Spleen (tissue), 11 donors: Measurements from ENCODE around the gene PIKFYVE. TPM values are rescaled to one million over a fixed set of nuclear protein-coding genes. Genes with fewer than 3 reads are reported as not detected.

ENCODE experiments used
- DNase-seq: peaks from one replicate; pipeline ENCODE4 v3.0.0-alpha.2; 2020
- H3K27ac ChIP-seq, 8 donors: fragments of 200-600 bp; sonication (generic) in 7 of 8; 1 replicate in 4 of 8; 2 replicates in 4 of 8; pipeline versions ENCODE4 v1.5.0 to v1.8.0; 2016 to 2021; ENCODE audit warnings: inconsistent platforms in 4 of 8, mild to moderate bottlenecking in 4 of 8, moderate library complexity in 1 of 8
- H3K27me3 ChIP-seq, 7 donors: fragments of 200-600 bp; sonication (generic) in 6 of 7; replicated peaks in 1 of 7; 1 replicate in 4 of 7; 2 replicates in 3 of 7; pipeline versions ENCODE4 v1.5.0 to v1.8.0; 2016 to 2021; ENCODE audit warnings: inconsistent platforms in 3 of 7, mild to moderate bottlenecking in 1 of 7
- H3K36me3 ChIP-seq, 6 donors: fragments of 200-600 bp; sonication (generic) in 5 of 6; 1 replicate in 4 of 6; 2 replicates in 2 of 6; pipeline versions ENCODE4 v1.5.0 to v1.8.0; 2016 to 2021; ENCODE audit warnings: inconsistent platforms in 2 of 6
- H3K4me1 ChIP-seq, 6 donors: fragments of 200-600 bp; sonication (generic) in 5 of 6; 1 replicate in 3 of 6; 2 replicates in 3 of 6; pipeline versions ENCODE4 v1.5.0 to v1.8.0; 2016 to 2021; ENCODE audit warnings: inconsistent platforms in 3 of 6
- H3K4me3 ChIP-seq, 8 donors: fragments of 200-600 bp; sonication (generic) in 7 of 8; 1 replicate in 4 of 8; 2 replicates in 4 of 8; pipeline versions ENCODE4 v1.5.0 to v1.8.0; 2016 to 2021; ENCODE audit warnings: inconsistent platforms in 4 of 8, mild to moderate bottlenecking in 4 of 8, moderate library complexity in 2 of 8
- H3K9me3 ChIP-seq, 8 donors: fragments of 200-600 bp; sonication (generic) in 7 of 8; 1 replicate in 4 of 8; 2 replicates in 4 of 8; pipeline versions ENCODE4 v1.5.0 to v1.8.0; 2016 to 2021; ENCODE audit warnings: inconsistent platforms in 4 of 8
- POLR2A ChIP-seq, 3 donors: fragments of 450-650 bp; IDR thresholded peaks; one replicate each; pipeline ENCODE4 v1.5.1; 2017; ENCODE audit warnings: antibody characterized with exemption in 3 of 3, mild to moderate bottlenecking in 1 of 3
- POLR2AphosphoS5 ChIP-seq, 3 donors: sonication (generic); formaldehyde crosslinking; IDR thresholded peaks; one replicate each; pipeline ENCODE4 v1.5.1; 2017; ENCODE audit warnings: antibody characterized with exemption in 3 of 3
- WGBS, 5 donors: extraction: QIAGEN DNeasy Blood & Tissue Kit in 3 of 5; methylation state at CpG; one replicate each; pipeline versions ENCODE4 v1.1.5 to v1.1.7; 2013 to 2018; 5-methylcytosine and 5-hydroxymethylcytosine counted together
- intact Hi-C: fragments of 100-400 bp; cut with DNase I; formaldehyde crosslinking; loops from one replicate; pipeline ENCODE4 v1.15.0; 2023; ENCODE audit warnings: low total_unique reads
- polyA plus RNA-seq, 3 donors: library from polyadenylated mRNA; stranded (reverse); fragments of 200-250 nt; gene quantifications; one replicate each; pipeline ENCODE4 v1.2.1, GENCODE V29; 2013
- total RNA-seq, 7 donors: library from RNA; depleted of rRNA in 3 of 7; stranded (reverse); fragments of >200 nt in 3 of 7; fragmentation: NEBNext Ultra II Directional in 4 of 7; extraction: Animal tissue kit (Norgen Biotek cat#: 25700) in 4 of 7; gene quantifications; one replicate each; pipeline versions ENCODE4 v1.1.0 to v1.2.1, GENCODE V29; 2016 to 2021
- TF ChIP-seq, protein P1 (sequence below), 11 experiments: fragments of 200-600 bp in 7 of 11; fragments of 450-650 bp in 4 of 11; sonication (generic) in 4 of 11; IDR thresholded peaks in 8 of 11; conservative IDR thresholded peaks in 3 of 11; 1 replicate in 7 of 11; 2 replicates in 4 of 11; pipeline versions ENCODE4 v1.4.0 to v1.8.0; 2016 to 2021; ENCODE audit warnings: antibody characterized with exemption in 11 of 11, inconsistent platforms in 4 of 11, mild to moderate bottlenecking in 1 of 11
- donor health status: healthy with polysubstance abuse.
- donor health status: DM: no; HTN: no; CAD: no; lungs with moderate emphysema.
- donor health status: DM: no; HTN: no; CAD: no.
- donor health status: Bipolar disorder and iron deficiency.
- donor health status: healthy.
- donor health status: DM: no; HTN: no; CAD: no.
- donor health status: DM: yes; HTN: yes; CAD: no.

The PIKFYVE gene
- total and polyA plus RNA-seq, 10 donors: 7.3 to 68.7 (median 52.7) TPM

DNA sequence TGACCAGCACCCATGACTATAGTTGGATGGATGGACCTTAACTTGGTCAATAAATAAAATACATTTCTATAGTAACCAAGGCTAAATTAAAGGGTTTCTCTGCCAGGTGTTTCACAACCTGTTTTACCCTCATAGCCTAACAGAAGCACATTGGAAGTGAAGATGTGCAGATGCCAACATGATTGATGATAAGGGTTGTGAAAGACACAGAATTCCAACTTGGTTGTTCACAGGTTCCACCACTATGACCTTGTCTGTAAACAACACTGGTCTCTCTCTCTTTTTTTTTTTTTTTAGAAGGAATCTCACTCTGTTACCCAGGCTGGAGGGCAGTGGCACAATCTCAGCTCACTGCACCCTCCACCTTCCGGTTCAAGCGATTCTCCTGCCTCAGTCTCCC is 103.0 kb downstream of the PIKFYVE start:
- intact Hi-C loops: no loop called here
- WGBS, 5 donors: 96 to 100% (median 98%) methylated on average over 2 of the region's 2 CpGs

GRCh38 chr2:208370881-208371633 is 105.0 kb downstream of the PIKFYVE start:
- intact Hi-C loops: no loop called here
- no peak overlapping the region for H3K27ac ChIP-seq
- H3K27me3 ChIP-seq: peaks cover 0 to 6% (median 0%) of the 10 kb centered on the region in 7 donors
- H3K4me3 ChIP-seq: no peak overlapping the region
- no peaks in the 10 kb centered on the region for H3K36me3 ChIP-seq
- no peak for DNase-seq
- TF ChIP-seq POLR2A (IDR thresholded peaks at IDR 0.05): no peak
- TF ChIP-seq, protein P1, sequence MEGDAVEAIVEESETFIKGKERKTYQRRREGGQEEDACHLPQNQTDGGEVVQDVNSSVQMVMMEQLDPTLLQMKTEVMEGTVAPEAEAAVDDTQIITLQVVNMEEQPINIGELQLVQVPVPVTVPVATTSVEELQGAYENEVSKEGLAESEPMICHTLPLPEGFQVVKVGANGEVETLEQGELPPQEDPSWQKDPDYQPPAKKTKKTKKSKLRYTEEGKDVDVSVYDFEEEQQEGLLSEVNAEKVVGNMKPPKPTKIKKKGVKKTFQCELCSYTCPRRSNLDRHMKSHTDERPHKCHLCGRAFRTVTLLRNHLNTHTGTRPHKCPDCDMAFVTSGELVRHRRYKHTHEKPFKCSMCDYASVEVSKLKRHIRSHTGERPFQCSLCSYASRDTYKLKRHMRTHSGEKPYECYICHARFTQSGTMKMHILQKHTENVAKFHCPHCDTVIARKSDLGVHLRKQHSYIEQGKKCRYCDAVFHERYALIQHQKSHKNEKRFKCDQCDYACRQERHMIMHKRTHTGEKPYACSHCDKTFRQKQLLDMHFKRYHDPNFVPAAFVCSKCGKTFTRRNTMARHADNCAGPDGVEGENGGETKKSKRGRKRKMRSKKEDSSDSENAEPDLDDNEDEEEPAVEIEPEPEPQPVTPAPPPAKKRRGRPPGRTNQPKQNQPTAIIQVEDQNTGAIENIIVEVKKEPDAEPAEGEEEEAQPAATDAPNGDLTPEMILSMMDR (IDR thresholded peaks at IDR 0.05 in 8 of 11, conservative IDR thresholded peaks at IDR 0.05 in 3 of 11): no peak
- TF ChIP-seq POLR2AphosphoS5 (IDR thresholded peaks at IDR 0.05): no peak
- H3K4me1 ChIP-seq: peaks cover 0 to 3% (median 0%) of the 10 kb centered on the region in 6 donors
- no peaks in the 10 kb centered on the region for H3K9me3 ChIP-seq
- WGBS, 5 donors: 83 to 91% (median 85%) methylated on average over 8 of the region's 8 CpGs

More for the DNA sequence above, 103.0 kb downstream of the PIKFYVE start:
- peaks cover 0 to 3% (median 0%) of the 10 kb centered on the region in 6 donors for H3K4me1 ChIP-seq
- no peak overlapping the region for H3K27ac ChIP-seq
- H3K27me3 ChIP-seq: no peaks in the 10 kb centered on the region
- TF ChIP-seq, protein P1 (IDR thresholded peaks at IDR 0.05 in 8 of 11, conservative IDR thresholded peaks at IDR 0.05 in 3 of 11): no peak
- TF ChIP-seq POLR2A (IDR thresholded peaks at IDR 0.05) (no peak), POLR2AphosphoS5 (IDR thresholded peaks at IDR 0.05) (no peak)
- H3K36me3 ChIP-seq: no peaks in the 10 kb centered on the region
- no peak for DNase-seq
- no peak overlapping the region for H3K4me3 ChIP-seq
- H3K9me3 ChIP-seq: peaks cover 4 to 15% (median 11%) of the 10 kb centered on the region in 8 donors

GRCh38 chr2:208371634-208371935 is 105.5 kb downstream of the PIKFYVE start:
- Histone ChIP-seq H3K27ac (no peak overlapping the region), H3K9me3 (no peaks in the 10 kb centered on the region), H3K27me3 (peaks cover 0 to 6% (median 0%) of the 10 kb centered on the region in 7 donors), H3K36me3 (no peaks in the 10 kb centered on the region), H3K4me3 (no peak overlapping the region), H3K4me1 (peaks cover 0 to 3% (median 0%) of the 10 kb centered on the region in 6 donors)
- no peak for DNase-seq
- intact Hi-C loops: no loop called here
- TF ChIP-seq, protein P1 (IDR thresholded peaks at IDR 0.05 in 8 of 11, conservative IDR thresholded peaks at IDR 0.05 in 3 of 11): no peak
- TF ChIP-seq POLR2A (IDR thresholded peaks at IDR 0.05): no peak
- TF ChIP-seq POLR2AphosphoS5 (IDR thresholded peaks at IDR 0.05): no peak
- WGBS, 5 donors: 38 to 94% (median 46%) methylated on average over 1 of the region's 1 CpG

GRCh38 chr2:208373460-208374089 is 107.5 kb downstream of the PIKFYVE start:
- Histone ChIP-seq H3K36me3 (no peaks in the 10 kb centered on the region), H3K4me3 (no peak overlapping the region), H3K27ac (no peak overlapping the region), H3K9me3 (no peaks in the 10 kb centered on the region), H3K27me3 (peaks cover 0 to 6% (median 0%) of the 10 kb centered on the region in 7 donors), H3K4me1 (no peaks in the 10 kb centered on the region)
- WGBS, 5 donors: 47 to 52% (median 48%) methylated on average over 2 of the region's 2 CpGs
- intact Hi-C loops: no loop called here
- TF ChIP-seq POLR2AphosphoS5 (IDR thresholded peaks at IDR 0.05) (no peak), POLR2A (IDR thresholded peaks at IDR 0.05) (no peak)
- TF ChIP-seq, protein P1 (IDR thresholded peaks at IDR 0.05 in 8 of 11, conservative IDR thresholded peaks at IDR 0.05 in 3 of 11): peak; percentile 32 to 84 (median 70)
- DNase-seq: no peak
